Breast epithelium (tissue), 3 donors: ENCODE results near the gene TSBP1.

Source experiments
- POLR2A ChIP-seq: fragments of 450-650 bp; IDR thresholded peaks from one replicate; pipeline ENCODE4 v1.6.1; 2016; ENCODE audit warnings: antibody characterized with exemption, mild to moderate bottlenecking, moderate library complexity
- POLR2AphosphoS5 ChIP-seq, 3 donors: sonication (generic); formaldehyde crosslinking; IDR thresholded peaks; one replicate each; pipeline ENCODE4 v1.6.1; 2017; ENCODE audit warnings: antibody characterized with exemption in 3 of 3
- TF ChIP-seq, protein P1 (sequence below), 3 donors: fragments of 450-650 bp; IDR thresholded peaks; one replicate each; pipeline ENCODE4 v1.5.1; 2016 to 2017; ENCODE audit warnings: antibody characterized with exemption in 3 of 3, mild to moderate bottlenecking in 3 of 3, moderate library complexity in 3 of 3

DNA sequence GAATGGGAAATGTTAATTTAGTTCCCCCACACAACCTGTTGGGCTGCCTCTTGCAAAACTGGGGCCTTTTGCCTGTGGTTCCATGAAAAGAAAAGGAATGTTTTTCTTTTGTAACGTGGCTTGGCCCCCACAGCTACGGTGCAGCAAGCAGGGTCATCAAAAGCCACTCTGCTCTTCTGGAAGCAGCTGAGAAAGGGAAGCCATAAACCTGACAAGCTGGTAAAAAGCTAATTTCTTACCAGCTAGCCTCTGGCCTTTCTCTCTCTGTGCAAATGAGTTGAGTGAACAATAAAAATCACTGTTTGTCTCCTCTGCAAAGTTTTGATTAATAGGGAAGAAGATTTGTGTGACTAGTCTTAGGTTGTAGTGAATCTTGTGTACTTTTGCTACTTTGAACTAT is 124.3 kb downstream of the TSBP1 start:
- TF ChIP-seq, protein P1, sequence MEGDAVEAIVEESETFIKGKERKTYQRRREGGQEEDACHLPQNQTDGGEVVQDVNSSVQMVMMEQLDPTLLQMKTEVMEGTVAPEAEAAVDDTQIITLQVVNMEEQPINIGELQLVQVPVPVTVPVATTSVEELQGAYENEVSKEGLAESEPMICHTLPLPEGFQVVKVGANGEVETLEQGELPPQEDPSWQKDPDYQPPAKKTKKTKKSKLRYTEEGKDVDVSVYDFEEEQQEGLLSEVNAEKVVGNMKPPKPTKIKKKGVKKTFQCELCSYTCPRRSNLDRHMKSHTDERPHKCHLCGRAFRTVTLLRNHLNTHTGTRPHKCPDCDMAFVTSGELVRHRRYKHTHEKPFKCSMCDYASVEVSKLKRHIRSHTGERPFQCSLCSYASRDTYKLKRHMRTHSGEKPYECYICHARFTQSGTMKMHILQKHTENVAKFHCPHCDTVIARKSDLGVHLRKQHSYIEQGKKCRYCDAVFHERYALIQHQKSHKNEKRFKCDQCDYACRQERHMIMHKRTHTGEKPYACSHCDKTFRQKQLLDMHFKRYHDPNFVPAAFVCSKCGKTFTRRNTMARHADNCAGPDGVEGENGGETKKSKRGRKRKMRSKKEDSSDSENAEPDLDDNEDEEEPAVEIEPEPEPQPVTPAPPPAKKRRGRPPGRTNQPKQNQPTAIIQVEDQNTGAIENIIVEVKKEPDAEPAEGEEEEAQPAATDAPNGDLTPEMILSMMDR (IDR thresholded peaks at IDR 0.05): no peak
- TF ChIP-seq POLR2AphosphoS5 (IDR thresholded peaks at IDR 0.05): no peak
- no peak for TF ChIP-seq POLR2A
